Spleen (tissue), 7 donors: ENCODE data around the gene TNNT1.

Experiments used
- CTCF ChIP-seq, 11 experiments: fragments of 200-600 bp in 7 of 11; fragments of 450-650 bp in 4 of 11; sonication (generic) in 4 of 11; IDR thresholded peaks in 8 of 11; conservative IDR thresholded peaks in 3 of 11; 1 replicate in 7 of 11; 2 replicates in 4 of 11; pipeline versions ENCODE4 v1.4.0 to v1.8.0; 2016 to 2021; ENCODE audit warnings: antibody characterized with exemption in 11 of 11, inconsistent platforms in 4 of 11, mild to moderate bottlenecking in 1 of 11
- POLR2AphosphoS5 ChIP-seq, 3 donors: sonication (generic); formaldehyde crosslinking; IDR thresholded peaks; one replicate each; pipeline ENCODE4 v1.5.1; 2017; ENCODE audit warnings: antibody characterized with exemption in 3 of 3
- donor health status: DM: no; HTN: no; CAD: no; lungs with moderate emphysema.
- donor health status: DM: no; HTN: no; CAD: no.
- donor health status: DM: no; HTN: no; CAD: no.

- TF ChIP-seq POLR2AphosphoS5 (IDR thresholded peaks at IDR 0.05) (no peak), CTCF (IDR thresholded peaks at IDR 0.05 in 8 of 11, conservative IDR thresholded peaks at IDR 0.05 in 3 of 11) (no peak)
Measured at GRCh38 chr19:55119053-55119452, 30.0 kb downstream of the TNNT1 start.
